Tibial nerve (tissue), 4 donors: Measurements from ENCODE around the gene RPL36. TPM values are rescaled to one million over a fixed set of nuclear protein-coding genes. Genes with fewer than 3 reads are reported as not detected.

Experiments used
- DNase-seq, 2 donors: peaks; one replicate each; pipeline ENCODE4 v3.0.0-alpha.2; 2019; ENCODE audit warnings: low spot score in 2 of 2
- H3K27ac ChIP-seq, 4 donors: fragments of 200-600 bp; sonication (generic) in 3 of 4; one replicate each; pipeline ENCODE4 v1.5.1; 2017 to 2019; ENCODE audit warnings: mild to moderate bottlenecking in 1 of 4
- H3K27me3 ChIP-seq, 2 donors: fragments of 200-600 bp; sonication (generic) in 1 of 2; one replicate each; pipeline versions ENCODE4 v1.5.1 to v1.6.0; 2017 to 2019
- H3K36me3 ChIP-seq, 3 donors: fragments of 200-600 bp; sonication (generic); one replicate each; pipeline ENCODE4 v1.5.1; 2018 to 2019
- H3K4me1 ChIP-seq, 4 donors: fragments of 200-600 bp; sonication (generic) in 3 of 4; one replicate each; pipeline ENCODE4 v1.5.1; 2017 to 2019
- H3K4me3 ChIP-seq, 4 donors: fragments of 200-600 bp; sonication (generic) in 3 of 4; one replicate each; pipeline ENCODE4 v1.5.1; 2017 to 2019; ENCODE audit warnings: mild to moderate bottlenecking in 1 of 4, moderate library complexity in 1 of 4
- H3K9me3 ChIP-seq, 4 donors: fragments of 200-600 bp; sonication (generic) in 3 of 4; one replicate each; pipeline ENCODE4 v1.5.1; 2017 to 2019
- CTCF ChIP-seq, 5 experiments: fragments of 200-600 bp in 3 of 5; fragments of 450-650 bp in 2 of 5; sonication (generic) in 3 of 5; IDR thresholded peaks; one replicate each; pipeline ENCODE4 v1.5.1; 2016 to 2019; ENCODE audit warnings: antibody characterized with exemption in 5 of 5, mild to moderate bottlenecking in 3 of 5, moderate library complexity in 2 of 5
- EP300 ChIP-seq, 2 donors: sonication (generic); formaldehyde crosslinking; IDR thresholded peaks; one replicate each; pipeline ENCODE4 v1.6.1; 2017; ENCODE audit warnings: antibody characterized with exemption in 2 of 2, mild to moderate bottlenecking in 1 of 2
- POLR2A ChIP-seq, 2 donors: fragments of 450-650 bp; IDR thresholded peaks; one replicate each; pipeline ENCODE4 v1.6.1; 2017; ENCODE audit warnings: antibody characterized with exemption in 2 of 2, mild to moderate bottlenecking in 2 of 2, moderate library complexity in 2 of 2
- WGBS, 2 donors: methylation state at CpG; one replicate each; pipeline ENCODE4 v1.1.5; 2018; 5-methylcytosine and 5-hydroxymethylcytosine counted together
- total RNA-seq, 4 donors: library from RNA; depleted of rRNA; stranded (reverse); fragments of >200 nt; gene quantifications; one replicate each; pipeline ENCODE4 v1.1.0, GENCODE V29; 2016

RPL36 gene
- total RNA-seq, 4 donors from 2014 or later, result 552 to 780 (median 644) TPM

GRCh38 chr19:5645409-5645808 lies 44.7 kb upstream of the RPL36 start:
- H3K27me3 ChIP-seq, result no peaks in the 10 kb centered on the region
- H3K27ac ChIP-seq, result no peak overlapping the region
- no peak for TF ChIP-seq POLR2A (IDR thresholded peaks at IDR 0.05)
- H3K4me3 ChIP-seq, result no peak overlapping the region
- WGBS, 2 donors, result 90 to 91% methylated on average over 5 of the region's 5 CpGs
- no peak for DNase-seq
- no peaks in the 10 kb centered on the region for H3K9me3 ChIP-seq
- peaks cover under 1 to 78% (median 20%) of the 10 kb centered on the region in 3 donors for H3K36me3 ChIP-seq
- H3K4me1 ChIP-seq, result peaks cover 0 to 5% (median 0%) of the 10 kb centered on the region in 4 donors

DNA sequence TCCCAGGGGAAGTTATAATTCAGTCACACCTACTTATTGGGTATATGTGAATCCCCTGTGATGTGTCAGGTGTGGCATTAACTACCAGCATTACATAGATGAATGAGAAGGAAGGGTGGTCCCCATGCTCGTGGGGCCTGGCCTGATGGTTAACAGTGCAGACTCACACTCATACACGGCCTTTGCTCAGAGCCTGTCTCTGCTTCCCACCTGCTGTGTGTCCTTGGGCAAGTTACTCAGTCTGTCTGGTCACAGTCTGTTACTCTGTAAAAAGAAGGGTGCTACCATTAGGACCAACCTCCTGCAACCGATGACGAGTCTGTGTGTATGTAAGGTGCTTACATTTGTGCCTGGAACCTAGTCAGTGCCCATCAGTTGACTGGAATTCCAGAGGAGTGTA lies 43.4 kb upstream of the RPL36 start:
- Histone ChIP-seq H3K4me1 (peaks cover 0 to 5% (median 0%) of the 10 kb centered on the region in 4 donors), H3K4me3 (no peak overlapping the region), H3K36me3 (peaks cover 5 to 89% (median 29%) of the 10 kb centered on the region in 3 donors), H3K27ac (no peak overlapping the region), H3K9me3 (no peaks in the 10 kb centered on the region), H3K27me3 (no peaks in the 10 kb centered on the region)
- WGBS, 2 donors, result 80 to 84% methylated on average over 3 to 4 of the region's 4 CpGs
- TF ChIP-seq EP300 (IDR thresholded peaks at IDR 0.05), result no peak
- no peak for TF ChIP-seq POLR2A (IDR thresholded peaks at IDR 0.05)
- no peak for TF ChIP-seq CTCF (IDR thresholded peaks at IDR 0.05)
- no peak for DNase-seq

DNA sequence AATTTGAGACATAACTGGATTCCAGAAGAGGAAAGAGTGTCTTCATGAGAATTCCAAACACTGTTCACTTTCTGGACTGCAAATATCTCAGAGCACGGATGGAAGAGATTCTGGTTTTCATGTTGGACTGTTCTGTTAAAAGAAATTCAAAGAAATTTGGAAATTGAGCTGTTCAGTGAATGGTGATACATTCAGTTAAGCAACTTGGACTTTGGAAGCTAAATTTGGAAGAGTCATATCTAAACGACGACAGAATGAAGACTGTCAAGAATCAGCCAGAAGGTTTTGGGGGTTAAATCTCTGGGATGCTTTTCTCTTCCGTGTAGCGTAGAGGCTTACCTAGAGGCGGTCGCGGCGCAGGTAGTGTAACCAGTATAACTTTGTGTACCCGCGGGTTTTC lies 41.6 kb upstream of the RPL36 start:
- peaks cover 5 to 90% (median 39%) of the 10 kb centered on the region in 3 donors for H3K36me3 ChIP-seq
- H3K9me3 ChIP-seq, result no peaks in the 10 kb centered on the region
- no peaks in the 10 kb centered on the region for H3K4me1 ChIP-seq
- WGBS, 2 donors, result 92 to 95% methylated on average over 11 of the region's 11 CpGs
- H3K27ac ChIP-seq, result no peak overlapping the region
- no peak for TF ChIP-seq CTCF (IDR thresholded peaks at IDR 0.05)
- TF ChIP-seq POLR2A (IDR thresholded peaks at IDR 0.05), result no peak
- TF ChIP-seq EP300 (IDR thresholded peaks at IDR 0.05), result no peak
- no peak overlapping the region for H3K4me3 ChIP-seq
- H3K27me3 ChIP-seq, result no peaks in the 10 kb centered on the region
- no peak for DNase-seq

DNA sequence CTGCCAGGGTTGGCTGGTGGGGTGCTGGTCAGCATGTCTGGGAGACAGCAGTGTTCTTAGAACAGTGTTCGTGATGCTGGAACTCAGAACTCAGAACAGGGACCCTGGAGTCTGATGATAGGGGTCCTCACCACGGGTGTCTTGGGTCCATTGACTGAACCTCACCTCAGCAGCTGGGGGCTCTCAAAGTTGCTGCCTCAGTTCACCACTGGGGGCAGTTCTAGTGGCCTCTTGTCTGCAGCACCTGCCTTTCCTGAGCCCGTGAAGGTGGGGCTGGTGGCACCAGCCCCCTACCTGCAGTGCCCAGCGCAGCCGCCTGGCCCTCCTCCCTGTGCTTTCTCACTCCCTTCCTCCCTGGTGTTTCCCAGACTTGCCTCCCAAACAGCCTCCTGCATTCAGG lies 38.7 kb upstream of the RPL36 start:
- H3K4me3 ChIP-seq, result no peak overlapping the region
- H3K27me3 ChIP-seq, result no peaks in the 10 kb centered on the region
- no peaks in the 10 kb centered on the region for H3K9me3 ChIP-seq
- DNase-seq, result no peak
- no peaks in the 10 kb centered on the region for H3K4me1 ChIP-seq
- WGBS, 2 donors, result 89 to 94% methylated on average over 5 of the region's 5 CpGs
- H3K36me3 ChIP-seq, result peaks cover 5 to 93% (median 43%) of the 10 kb centered on the region in 3 donors
- TF ChIP-seq POLR2A (IDR thresholded peaks at IDR 0.05) (no peak), EP300 (IDR thresholded peaks at IDR 0.05) (no peak), CTCF (IDR thresholded peaks at IDR 0.05) (no peak)
- no peak overlapping the region for H3K27ac ChIP-seq

GRCh38 chr19:5652261-5652660 lies 37.8 kb upstream of the RPL36 start:
- Histone ChIP-seq H3K9me3 (no peaks in the 10 kb centered on the region), H3K4me1 (no peaks in the 10 kb centered on the region), H3K27me3 (no peaks in the 10 kb centered on the region), H3K36me3 (peaks cover 5 to 93% (median 41%) of the 10 kb centered on the region in 3 donors), H3K4me3 (no peak overlapping the region), H3K27ac (no peak overlapping the region)
- 88 to 89% methylated on average over 10 of the region's 10 CpGs for WGBS, 2 donors
- TF ChIP-seq CTCF (IDR thresholded peaks at IDR 0.05) (no peak), EP300 (IDR thresholded peaks at IDR 0.05) (no peak), POLR2A (IDR thresholded peaks at IDR 0.05) (no peak)
- no peak for DNase-seq

- H3K27me3 ChIP-seq, result no peaks in the 10 kb centered on the region
- H3K27ac ChIP-seq, result no peak overlapping the region
- H3K4me1 ChIP-seq, result no peaks in the 10 kb centered on the region
- peaks cover 5 to 100% (median 45%) of the 10 kb centered on the region in 3 donors for H3K36me3 ChIP-seq
- 88 to 95% methylated on average over 5 of the region's 5 CpGs for WGBS, 2 donors
- no peak for DNase-seq
- no peak overlapping the region for H3K4me3 ChIP-seq
- no peaks in the 10 kb centered on the region for H3K9me3 ChIP-seq
- no peak for TF ChIP-seq POLR2A (IDR thresholded peaks at IDR 0.05)
- TF ChIP-seq CTCF (IDR thresholded peaks at IDR 0.05), result no peak
- TF ChIP-seq EP300 (IDR thresholded peaks at IDR 0.05), result no peak
Observed at GRCh38 chr19:5654931-5655330, 35.2 kb upstream of the RPL36 start.
